ENCODE measurements around the gene PUM2.
"Not testable (repeated sequence)": the region's sequence is repeated elsewhere in the genome, so short reads cannot be mapped to it uniquely, and the experiment has no call there.

The PUM2 gene

DNA sequence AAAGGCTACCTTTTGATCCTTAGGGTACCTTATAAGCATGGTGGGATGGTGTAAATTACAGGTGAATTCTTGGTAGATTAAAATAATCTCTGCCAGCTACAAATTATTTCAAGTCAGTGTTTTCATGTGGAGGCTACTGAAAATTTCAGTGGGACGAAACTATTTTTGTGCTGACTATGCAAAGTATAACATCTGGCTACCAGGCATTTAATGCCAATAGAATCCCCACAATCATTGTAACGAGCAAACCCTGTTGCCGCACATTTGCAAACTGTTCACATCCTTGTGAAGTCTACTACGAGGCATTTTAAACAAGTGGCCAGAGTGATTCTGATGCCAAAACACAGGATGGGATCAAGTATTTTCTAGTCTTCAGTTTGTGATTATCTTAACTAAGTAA lies 77.6 kb downstream of the PUM2 start:
- DNase-seq (ENCODE audit: low read depth) = no peak
- H3K4me3 ChIP-seq (ENCODE audit: low read depth, low read length) = no peak overlapping the region
- TF ChIP-seq, protein P1, sequence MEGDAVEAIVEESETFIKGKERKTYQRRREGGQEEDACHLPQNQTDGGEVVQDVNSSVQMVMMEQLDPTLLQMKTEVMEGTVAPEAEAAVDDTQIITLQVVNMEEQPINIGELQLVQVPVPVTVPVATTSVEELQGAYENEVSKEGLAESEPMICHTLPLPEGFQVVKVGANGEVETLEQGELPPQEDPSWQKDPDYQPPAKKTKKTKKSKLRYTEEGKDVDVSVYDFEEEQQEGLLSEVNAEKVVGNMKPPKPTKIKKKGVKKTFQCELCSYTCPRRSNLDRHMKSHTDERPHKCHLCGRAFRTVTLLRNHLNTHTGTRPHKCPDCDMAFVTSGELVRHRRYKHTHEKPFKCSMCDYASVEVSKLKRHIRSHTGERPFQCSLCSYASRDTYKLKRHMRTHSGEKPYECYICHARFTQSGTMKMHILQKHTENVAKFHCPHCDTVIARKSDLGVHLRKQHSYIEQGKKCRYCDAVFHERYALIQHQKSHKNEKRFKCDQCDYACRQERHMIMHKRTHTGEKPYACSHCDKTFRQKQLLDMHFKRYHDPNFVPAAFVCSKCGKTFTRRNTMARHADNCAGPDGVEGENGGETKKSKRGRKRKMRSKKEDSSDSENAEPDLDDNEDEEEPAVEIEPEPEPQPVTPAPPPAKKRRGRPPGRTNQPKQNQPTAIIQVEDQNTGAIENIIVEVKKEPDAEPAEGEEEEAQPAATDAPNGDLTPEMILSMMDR (conservative IDR thresholded peaks at IDR 0.05; ENCODE audit: low read depth, low read length) = no peak

DNA sequence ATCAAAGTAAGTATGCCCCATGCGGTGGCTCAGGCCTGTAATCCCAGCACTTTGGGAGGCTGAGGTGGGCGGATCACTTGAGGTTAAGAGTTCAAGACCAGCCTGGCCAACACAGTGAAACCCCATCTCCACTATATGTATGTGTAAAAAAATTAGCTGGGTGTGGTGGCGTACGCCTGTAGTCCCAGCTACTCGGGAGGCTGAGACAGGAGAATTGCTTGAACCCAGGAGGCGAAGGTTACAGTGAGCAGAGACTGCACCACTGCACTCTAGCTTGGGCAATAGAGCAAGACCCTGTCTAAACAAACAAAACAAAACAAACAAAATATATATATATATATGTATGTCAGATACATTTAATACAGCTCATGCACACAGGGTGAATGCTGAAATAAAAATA lies 82.3 kb downstream of the PUM2 start:
- DNase-seq (ENCODE audit: low read depth); H3K4me3 ChIP-seq (ENCODE audit: low read depth, low read length): not testable (repeated sequence)

DNA sequence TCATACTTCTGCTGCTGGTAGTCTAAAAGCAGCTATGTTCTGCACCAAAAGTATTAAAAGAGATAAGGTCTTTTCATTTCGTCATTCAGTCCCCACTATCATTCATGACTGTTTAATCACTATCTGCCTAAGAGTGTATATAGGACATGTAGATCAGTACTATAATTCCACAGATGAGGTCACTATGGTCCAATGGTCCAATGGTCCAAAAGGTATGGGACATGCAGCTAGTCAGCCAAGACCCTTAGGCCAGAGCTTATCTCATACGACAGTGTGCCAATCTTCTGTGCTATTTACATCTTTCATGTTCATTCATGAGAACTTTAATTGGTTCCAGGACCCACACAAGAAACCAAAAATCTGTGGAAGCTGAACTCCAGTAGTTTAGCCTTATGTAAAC lies 83.1 kb downstream of the PUM2 start:
- no peak overlapping the region for H3K4me3 ChIP-seq (ENCODE audit: low read depth, low read length)
- DNase-seq (ENCODE audit: low read depth) = no peak
- TF ChIP-seq, protein P1 (conservative IDR thresholded peaks at IDR 0.05; ENCODE audit: low read depth, low read length) = no peak

DNA sequence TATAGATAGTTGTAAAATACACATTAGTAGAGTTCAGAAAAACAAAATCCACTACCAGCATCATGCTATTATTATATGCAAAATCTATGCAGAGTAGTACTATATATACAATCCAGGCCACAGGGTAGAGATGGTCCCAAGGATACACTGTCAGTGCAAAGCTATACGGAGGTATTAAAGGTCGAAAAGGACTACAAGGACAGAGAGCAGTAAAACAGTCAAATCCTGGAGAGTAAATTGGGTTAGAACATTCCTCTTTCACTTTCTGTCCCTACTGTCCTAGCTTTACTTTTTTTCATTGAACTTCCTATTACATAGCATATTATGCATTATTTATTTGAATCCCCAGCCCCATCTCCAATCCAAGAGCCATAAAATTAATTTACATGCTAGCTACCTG lies 86.0 kb downstream of the PUM2 start:
- no peak overlapping the region for H3K4me3 ChIP-seq (ENCODE audit: low read depth, low read length)
- no peak for DNase-seq (ENCODE audit: low read depth)
- TF ChIP-seq, protein P1 (conservative IDR thresholded peaks at IDR 0.05; ENCODE audit: low read depth, low read length) = no peak

DNA sequence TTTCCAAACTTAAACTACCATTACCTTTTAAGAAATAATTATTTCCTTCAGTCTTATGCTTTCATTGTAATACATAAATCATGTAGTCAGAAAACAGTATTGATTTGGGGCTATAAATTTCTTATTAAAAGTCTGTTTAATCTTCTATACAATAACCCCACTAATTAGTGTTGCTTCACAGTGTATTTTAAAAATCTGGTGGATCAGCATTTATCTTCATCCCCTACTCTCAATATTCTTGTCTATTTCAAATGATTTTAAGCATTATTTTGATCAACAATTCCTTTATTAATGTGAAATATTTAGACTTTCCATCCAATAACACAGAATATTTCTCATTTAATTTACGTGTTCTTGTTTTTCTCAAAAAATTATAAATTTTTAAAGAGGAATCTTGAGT lies 93.2 kb downstream of the PUM2 start:
- no peak for DNase-seq (ENCODE audit: low read depth)
- no peak overlapping the region for H3K4me3 ChIP-seq (ENCODE audit: low read depth, low read length)
- TF ChIP-seq, protein P1 (conservative IDR thresholded peaks at IDR 0.05; ENCODE audit: low read depth, low read length) = no peak

DNA sequence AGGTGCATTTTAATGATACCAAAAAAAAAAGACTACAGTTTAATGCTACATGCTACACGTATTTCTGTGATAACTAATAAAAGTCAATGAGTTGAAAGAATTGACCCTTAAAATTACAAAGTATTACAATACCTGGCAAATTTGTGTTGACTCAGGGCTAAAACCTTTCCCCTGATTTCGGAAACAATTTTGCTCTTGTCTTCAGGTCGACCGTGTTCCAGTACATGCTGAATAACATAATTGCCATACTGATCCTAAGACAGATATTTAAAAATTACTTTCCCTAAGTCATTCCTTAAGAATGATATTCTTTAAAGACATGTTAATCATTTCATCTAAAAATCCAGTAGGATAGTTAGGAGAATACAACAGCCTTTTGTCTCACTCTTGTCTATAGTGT lies 95.9 kb downstream of the PUM2 start:
- DNase-seq (ENCODE audit: low read depth) = no peak
- no peak overlapping the region for H3K4me3 ChIP-seq (ENCODE audit: low read depth, low read length)
- TF ChIP-seq, protein P1 (conservative IDR thresholded peaks at IDR 0.05; ENCODE audit: low read depth, low read length) = no peak

DNA sequence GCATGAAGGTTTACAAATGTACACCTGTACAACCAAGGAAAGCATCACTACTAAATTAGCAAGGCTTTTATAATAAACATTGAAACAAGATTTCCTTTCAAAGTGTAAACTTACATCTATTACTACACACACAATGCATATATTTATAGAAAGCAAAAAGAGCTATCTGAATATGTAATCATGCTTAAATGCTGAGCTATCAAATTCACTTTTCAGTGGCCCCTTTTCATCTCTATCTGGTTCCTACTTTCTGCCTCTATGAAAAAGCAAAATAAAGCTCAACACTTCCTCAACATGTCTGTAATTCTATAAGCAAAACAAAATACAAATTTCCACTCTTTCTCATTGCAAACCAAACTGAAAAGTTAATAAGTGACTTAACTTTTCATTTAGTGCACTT lies 100.2 kb downstream of the PUM2 start:
- no peak overlapping the region for H3K4me3 ChIP-seq (ENCODE audit: low read depth, low read length)
- DNase-seq (ENCODE audit: low read depth) = no peak
- TF ChIP-seq, protein P1 (conservative IDR thresholded peaks at IDR 0.05; ENCODE audit: low read depth, low read length) = no peak

DNA sequence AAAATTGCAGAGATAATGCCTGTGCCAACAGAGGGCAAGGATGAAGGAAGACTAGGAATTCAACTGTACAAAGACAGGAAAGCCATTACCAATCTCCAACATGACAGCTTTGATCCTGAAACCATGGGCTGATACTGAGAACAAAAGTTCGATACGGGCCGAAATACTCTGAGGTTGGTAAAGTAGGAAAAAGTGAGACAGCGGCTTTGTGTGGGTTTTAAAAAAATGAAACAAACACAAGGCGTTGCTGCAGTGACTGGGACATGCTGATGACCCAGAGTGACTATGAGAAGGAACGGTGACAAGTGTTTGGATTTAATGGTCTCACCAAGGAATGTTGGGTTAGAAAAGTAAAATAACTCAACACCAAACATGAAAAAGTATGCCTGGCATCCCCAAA lies 101.5 kb downstream of the PUM2 start:
- no peak for DNase-seq (ENCODE audit: low read depth)
- H3K4me3 ChIP-seq (ENCODE audit: low read depth, low read length) = no peak overlapping the region
- TF ChIP-seq, protein P1 (conservative IDR thresholded peaks at IDR 0.05; ENCODE audit: low read depth, low read length) = no peak

All from choroid plexus epithelial cell (primary cell).